Breast epithelium (tissue), 3 donors: ENCODE results near the gene PARP9.

Experiments
- POLR2A ChIP-seq: fragments of 450-650 bp; IDR thresholded peaks from one replicate; pipeline ENCODE4 v1.6.1; 2016; ENCODE audit warnings: antibody characterized with exemption, mild to moderate bottlenecking, moderate library complexity
- TF ChIP-seq, protein P1 (sequence below), 3 donors: fragments of 450-650 bp; IDR thresholded peaks; one replicate each; pipeline ENCODE4 v1.5.1; 2016 to 2017; ENCODE audit warnings: antibody characterized with exemption in 3 of 3, mild to moderate bottlenecking in 3 of 3, moderate library complexity in 3 of 3

DNA sequence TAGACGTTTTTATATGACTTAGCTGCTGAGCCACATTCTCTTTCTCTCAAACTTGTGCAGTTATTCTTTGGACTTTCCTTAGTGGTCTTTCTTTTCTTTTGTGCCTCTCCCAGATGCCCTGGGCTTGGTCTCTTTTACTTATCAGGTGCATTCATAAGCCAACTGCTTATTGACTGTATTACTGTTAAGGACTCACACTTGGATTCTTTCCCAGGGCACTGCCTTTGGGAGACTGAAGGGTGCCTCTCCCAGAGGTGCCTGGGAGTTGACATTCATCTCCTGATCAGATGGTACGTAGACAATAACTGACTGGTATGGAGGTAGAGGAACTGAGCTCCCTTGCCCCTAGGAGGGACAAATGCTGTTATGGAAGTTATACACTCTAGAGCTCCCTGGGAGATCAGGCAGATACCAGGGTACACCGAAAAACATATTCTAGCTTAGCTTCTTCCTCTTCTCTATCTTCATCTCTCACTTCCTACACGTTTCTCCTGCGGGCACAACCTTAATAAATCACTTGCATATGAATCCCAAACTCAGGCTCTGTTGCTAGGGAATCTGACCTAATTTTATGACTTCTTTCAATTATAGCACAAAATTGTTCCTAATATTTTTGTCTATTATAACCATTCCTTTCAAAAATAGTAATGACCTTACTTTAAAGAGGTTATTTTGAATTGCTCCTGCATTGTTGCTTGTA, 38.1 kb upstream of the PARP9 start:
- TF ChIP-seq, protein P1, sequence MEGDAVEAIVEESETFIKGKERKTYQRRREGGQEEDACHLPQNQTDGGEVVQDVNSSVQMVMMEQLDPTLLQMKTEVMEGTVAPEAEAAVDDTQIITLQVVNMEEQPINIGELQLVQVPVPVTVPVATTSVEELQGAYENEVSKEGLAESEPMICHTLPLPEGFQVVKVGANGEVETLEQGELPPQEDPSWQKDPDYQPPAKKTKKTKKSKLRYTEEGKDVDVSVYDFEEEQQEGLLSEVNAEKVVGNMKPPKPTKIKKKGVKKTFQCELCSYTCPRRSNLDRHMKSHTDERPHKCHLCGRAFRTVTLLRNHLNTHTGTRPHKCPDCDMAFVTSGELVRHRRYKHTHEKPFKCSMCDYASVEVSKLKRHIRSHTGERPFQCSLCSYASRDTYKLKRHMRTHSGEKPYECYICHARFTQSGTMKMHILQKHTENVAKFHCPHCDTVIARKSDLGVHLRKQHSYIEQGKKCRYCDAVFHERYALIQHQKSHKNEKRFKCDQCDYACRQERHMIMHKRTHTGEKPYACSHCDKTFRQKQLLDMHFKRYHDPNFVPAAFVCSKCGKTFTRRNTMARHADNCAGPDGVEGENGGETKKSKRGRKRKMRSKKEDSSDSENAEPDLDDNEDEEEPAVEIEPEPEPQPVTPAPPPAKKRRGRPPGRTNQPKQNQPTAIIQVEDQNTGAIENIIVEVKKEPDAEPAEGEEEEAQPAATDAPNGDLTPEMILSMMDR (IDR thresholded peaks at IDR 0.05), result no peak
- no peak for TF ChIP-seq POLR2A
